ENCODE results near the gene BNC2.

Gene BNC2

GRCh38 chr9:16868701-16869100 lies 1.8 kb downstream of the BNC2 start:
- peak overlapping the region; percentile 81 for H3K4me3 ChIP-seq (ENCODE audit: low read depth, low read length)
- no peak for TF ChIP-seq CTCF (IDR thresholded peaks at IDR 0.05; ENCODE audit: low read depth, low read length, missing control alignments)
- DNase-seq (ENCODE audit: low read depth), result no peak
- in situ Hi-C loops (cut with HindIII; ENCODE audit: low sequenced_read_pairs), result no loop called here

GRCh38 chr9:16867576-16868311 lies 2.7 kb downstream of the BNC2 start:
- peak overlapping the region; percentile 81 for H3K4me3 ChIP-seq (ENCODE audit: low read depth, low read length)

GRCh38 chr9:16866587-16866986 lies 3.9 kb downstream of the BNC2 start:
- no peak for TF ChIP-seq CTCF (IDR thresholded peaks at IDR 0.05; ENCODE audit: low read depth, low read length, missing control alignments)
- H3K4me3 ChIP-seq (ENCODE audit: low read depth, low read length), result peak overlapping the region; percentile 13
- no peak for DNase-seq (ENCODE audit: low read depth)
- in situ Hi-C loops (cut with HindIII; ENCODE audit: low sequenced_read_pairs), result no loop called here

More at GRCh38 chr9:16867576-16868311, 2.7 kb downstream of the BNC2 start:
- no peak for TF ChIP-seq CTCF (IDR thresholded peaks at IDR 0.05; ENCODE audit: low read depth, low read length, missing control alignments)
- in situ Hi-C loops (cut with HindIII; ENCODE audit: low sequenced_read_pairs), result no loop called here
- DNase-seq (ENCODE audit: low read depth), result no peak

- DNase-seq (ENCODE audit: low read depth), result no peak
- in situ Hi-C loops (cut with HindIII; ENCODE audit: low sequenced_read_pairs), result no loop called here
- no peak overlapping the region for H3K4me3 ChIP-seq (ENCODE audit: low read depth, low read length)
- TF ChIP-seq CTCF (IDR thresholded peaks at IDR 0.05; ENCODE audit: low read depth, low read length, missing control alignments), result no peak
Measured at GRCh38 chr9:16864649-16865434, 5.6 kb downstream of the BNC2 start.

- DNase-seq (ENCODE audit: low read depth), result no peak
- in situ Hi-C loops (cut with HindIII; ENCODE audit: low sequenced_read_pairs), result no loop called here
- H3K4me3 ChIP-seq (ENCODE audit: low read depth, low read length), result no peak overlapping the region
- TF ChIP-seq CTCF (IDR thresholded peaks at IDR 0.05; ENCODE audit: low read depth, low read length, missing control alignments), result no peak
Measured at GRCh38 chr9:16848179-16848578, 22.3 kb downstream of the BNC2 start.

GRCh38 chr9:16846986-16847385 lies 23.5 kb downstream of the BNC2 start:
- TF ChIP-seq CTCF (IDR thresholded peaks at IDR 0.05; ENCODE audit: low read depth, low read length, missing control alignments), result no peak
- no peak overlapping the region for H3K4me3 ChIP-seq (ENCODE audit: low read depth, low read length)
- no peak for DNase-seq (ENCODE audit: low read depth)
- in situ Hi-C loops (cut with HindIII; ENCODE audit: low sequenced_read_pairs), result no loop called here
